OCI-M2 (cell line): ENCODE results near the gene ABCA4.

Experiments
- DNase-seq: peaks from one replicate; lab custom pipeline; 2025; ENCODE audit not compliant: unreplicated experiment; lab: John Stamatoyannopoulos, UW

ABCA4 gene

DNA sequence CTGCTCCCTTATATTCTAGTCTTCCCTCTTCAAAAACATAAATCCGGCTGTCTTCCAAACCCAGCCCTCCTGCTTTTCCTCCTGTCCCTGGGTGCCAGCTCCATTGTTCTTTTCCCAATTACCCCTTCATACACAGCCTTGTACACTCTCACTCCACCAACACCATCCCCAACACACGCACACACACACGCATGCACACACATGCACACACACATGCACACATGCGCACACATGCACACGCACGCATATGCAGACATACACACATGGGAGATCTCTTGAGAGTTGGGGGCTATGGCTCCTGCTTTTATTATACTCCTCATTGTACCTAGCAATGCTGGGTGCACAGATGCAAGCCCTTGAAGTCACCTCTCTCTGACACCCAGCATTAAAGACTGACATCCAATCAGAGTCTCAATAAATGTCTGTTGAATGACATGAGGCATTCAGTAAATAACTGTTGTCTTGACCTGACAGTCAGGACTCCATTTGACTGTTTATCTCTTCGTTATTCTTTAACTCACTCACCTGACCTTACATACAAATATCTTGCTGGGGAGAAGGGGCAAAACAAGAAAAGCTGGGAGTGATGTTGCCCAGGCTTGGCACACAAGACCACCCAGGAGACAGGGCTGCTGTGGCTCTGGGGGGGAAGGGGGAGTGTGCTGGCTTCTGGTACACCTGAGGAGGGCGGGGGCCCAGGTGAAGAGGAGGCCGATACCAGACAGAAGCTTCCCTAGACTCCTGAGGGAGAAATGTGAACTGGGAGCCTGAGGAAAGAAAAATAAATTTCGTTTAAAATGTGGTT, 16.0 kb downstream of the ABCA4 start:
- no peak for DNase-seq

DNA sequence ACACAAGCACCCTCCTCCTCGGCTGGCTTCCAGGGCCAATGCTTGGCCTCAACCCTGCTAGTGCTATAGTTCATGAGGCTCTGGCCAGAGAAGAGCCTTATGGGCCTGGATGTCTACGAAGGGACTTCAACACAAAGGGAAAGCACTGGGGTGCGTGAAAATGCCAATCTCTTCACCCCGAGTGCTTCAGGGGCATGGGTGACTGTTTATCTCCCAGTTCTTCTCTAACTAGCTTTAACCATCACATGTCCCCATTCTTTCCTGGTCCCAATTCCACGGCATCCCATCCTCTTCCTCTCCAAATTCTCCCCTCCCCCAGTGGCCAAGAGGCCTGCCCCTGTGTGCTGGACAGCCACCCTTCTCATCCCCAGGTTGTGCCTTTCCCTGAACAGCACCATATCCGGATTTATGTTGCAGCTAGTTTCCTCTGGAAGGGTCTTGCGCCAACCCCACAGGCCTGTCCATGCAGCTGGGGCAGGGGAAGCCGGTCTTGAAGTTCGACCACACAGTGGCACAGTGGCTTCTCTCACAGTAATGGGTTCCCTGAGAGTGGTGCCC, 16.7 kb downstream of the ABCA4 start:
- no peak for DNase-seq

DNA sequence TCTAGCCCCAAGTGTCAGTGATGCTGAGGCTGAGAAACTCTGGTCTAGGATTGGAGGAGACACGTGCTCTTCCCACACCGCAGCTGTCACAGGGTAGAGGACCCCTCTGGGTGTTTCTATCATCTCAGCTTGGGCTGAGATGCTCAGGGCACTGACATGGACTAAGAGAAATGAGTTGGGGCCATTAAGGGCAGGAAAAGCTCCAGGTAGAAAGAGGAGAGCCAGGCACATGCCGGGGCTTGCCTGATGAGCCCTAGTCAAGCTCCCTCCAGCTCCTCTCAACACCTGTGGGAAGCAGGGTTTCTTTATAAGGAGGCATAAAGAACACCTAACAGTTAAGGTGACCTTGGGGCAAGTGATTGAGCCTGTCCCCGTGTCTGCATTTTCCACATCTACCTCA, 17.3 kb downstream of the ABCA4 start:
- no peak for DNase-seq

DNA sequence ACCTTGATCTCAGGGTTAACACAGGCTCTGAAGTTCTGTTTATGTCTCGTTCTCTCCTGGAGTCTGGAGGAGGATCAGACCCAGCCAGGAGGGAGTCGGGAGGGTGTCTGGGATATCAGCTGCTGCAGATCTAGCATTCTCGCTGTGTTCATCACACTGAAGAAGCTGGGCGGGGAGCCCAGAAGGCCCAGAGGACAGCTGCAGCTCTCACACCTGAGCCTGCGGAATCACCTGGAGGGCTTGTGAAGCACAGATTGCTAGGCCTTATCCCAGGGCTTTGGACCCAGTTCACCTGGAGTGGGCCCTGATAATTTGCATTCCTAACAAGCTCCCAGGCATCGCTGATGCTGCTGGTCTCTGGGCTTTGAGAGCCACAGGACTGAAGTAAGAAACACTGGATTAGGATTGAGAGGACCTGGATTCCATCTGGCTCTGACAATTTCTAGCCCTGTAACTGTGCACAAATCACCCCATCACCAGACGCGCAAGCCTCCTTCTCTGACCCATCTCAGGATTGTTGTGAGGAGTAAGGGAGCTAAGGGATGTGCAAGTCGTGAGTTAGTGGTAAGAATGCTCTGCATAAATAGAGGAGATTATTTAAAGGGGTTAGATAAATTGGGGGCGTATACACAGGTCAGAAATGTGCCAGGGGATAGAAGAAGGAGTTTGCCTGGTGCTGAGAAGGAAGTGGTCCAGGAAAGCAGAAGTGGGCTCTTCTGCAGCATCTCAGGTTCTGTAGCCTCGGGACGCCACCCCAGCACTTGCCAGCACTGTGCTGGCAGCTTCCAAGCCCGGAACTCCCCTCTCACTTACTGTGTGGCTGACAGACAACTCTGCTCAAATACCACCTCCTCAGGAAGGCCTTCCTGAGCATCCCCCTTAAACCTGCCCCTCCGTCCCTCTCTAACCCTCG, 19.1 kb downstream of the ABCA4 start:
- no peak for DNase-seq

DNA sequence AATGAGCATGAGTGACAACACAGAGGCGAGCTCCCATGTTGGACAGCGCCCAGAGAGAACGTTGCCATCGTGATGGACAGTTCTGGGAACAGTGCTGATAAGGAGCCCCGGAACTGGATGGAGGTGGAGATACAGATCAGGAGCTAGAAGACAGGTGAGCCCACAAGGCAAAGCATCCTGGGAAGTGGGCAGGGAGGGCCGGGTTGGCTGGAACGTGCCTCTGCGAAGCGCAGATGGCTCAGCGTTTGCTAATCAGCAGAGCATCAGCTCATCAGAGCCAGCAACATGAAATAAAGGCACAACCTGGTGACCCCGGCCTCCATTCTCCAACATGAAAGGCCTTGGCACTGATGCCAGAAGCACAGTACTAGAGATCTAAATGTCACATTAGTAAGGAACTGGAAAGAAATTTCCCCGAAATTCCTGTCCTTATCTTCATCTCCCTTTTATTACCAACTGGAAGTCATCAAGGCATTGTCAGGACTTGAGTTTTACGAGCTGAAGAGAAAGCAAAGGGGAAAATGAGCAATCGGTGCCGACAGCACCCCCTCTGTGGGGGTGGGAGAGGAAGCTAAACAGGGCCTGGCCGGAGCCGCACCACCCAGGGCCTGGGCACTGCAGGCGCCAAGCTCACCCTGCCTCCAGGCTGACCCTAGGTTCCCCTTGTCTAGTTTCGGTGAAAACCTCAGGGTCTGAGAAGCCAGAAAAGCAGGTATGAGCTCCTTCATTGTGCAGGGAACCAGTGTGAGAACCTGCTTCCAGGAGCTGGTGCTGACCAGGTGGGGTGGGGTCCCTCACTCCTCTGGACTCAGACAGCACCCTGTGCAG, 19.9 kb downstream of the ABCA4 start:
- DNase-seq: no peak

DNA sequence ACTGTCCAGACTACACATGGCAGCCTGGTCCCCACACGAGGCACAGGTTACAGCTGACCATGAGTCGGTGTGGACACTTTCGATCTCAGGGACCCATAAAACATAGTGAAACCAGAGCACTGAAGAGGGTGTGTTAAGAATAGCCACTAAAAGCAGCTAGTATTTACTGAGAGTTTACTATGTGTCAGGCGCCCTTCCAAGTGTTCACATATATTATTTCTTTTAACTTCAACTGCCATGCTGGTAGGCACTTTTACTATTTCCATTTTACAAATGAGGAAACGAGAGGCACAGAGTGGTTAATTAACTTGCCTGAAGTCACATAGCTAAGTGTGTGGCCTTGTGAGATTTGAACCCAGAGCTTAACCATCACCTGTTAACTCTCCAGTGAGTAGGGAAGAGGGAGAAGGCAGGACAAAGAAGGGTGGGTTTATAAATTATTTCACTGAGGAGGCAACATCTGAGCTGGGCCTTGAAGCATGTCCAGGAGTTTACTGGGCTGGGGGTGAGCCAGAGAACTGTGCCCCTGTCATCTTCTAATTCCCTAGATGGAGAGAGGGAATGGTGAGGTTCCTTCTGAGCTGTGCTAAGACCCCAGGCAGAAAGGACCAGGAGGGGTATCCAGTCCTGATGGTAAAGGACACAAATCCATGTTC, 20.7 kb downstream of the ABCA4 start:
- no peak for DNase-seq

DNA sequence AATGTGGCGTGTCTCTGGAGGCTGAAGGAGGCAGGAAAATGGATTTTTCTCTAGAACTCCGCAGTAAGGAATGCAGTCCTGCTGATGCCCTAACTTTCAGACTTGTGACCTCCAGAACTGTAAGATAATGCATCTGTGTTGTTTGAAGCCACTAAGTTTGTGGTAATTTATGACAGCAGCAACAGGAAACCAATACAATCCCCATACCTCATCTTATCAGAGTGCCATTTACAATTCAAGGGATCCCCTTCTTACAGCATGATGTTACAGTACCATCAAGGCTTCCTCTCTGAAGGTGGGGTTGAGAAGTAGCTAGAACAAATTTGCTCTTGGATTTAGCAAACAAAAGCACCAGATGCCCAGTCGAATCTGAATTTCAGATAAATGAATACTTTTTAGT, 21.6 kb downstream of the ABCA4 start:
- no peak for DNase-seq

DNA sequence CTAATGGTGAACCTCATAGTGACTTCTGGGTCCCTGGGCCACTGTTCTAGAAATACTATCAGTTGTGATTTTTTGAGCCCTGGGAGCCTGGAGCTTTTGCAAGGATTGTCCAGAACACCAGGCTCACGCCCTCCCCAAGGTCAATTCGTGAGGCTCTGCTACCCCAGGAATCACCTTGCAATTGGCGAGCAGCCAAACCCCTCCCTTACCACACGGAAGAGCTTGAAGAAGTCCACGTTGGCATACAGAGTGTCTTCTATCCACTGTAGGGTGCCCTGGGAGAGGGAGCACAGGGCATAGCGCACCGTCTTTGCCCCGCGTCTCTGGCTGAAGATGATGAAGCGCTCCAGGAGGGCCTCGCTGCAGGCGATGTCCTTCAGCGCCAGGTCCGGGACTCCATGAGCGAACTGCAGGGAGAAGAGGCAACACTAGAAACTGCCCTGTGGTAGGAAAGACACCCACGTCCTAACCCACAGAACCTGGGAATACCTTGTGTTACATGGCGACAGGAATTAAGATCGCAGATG, 22.3 kb downstream of the ABCA4 start:
- no peak for DNase-seq

DNA sequence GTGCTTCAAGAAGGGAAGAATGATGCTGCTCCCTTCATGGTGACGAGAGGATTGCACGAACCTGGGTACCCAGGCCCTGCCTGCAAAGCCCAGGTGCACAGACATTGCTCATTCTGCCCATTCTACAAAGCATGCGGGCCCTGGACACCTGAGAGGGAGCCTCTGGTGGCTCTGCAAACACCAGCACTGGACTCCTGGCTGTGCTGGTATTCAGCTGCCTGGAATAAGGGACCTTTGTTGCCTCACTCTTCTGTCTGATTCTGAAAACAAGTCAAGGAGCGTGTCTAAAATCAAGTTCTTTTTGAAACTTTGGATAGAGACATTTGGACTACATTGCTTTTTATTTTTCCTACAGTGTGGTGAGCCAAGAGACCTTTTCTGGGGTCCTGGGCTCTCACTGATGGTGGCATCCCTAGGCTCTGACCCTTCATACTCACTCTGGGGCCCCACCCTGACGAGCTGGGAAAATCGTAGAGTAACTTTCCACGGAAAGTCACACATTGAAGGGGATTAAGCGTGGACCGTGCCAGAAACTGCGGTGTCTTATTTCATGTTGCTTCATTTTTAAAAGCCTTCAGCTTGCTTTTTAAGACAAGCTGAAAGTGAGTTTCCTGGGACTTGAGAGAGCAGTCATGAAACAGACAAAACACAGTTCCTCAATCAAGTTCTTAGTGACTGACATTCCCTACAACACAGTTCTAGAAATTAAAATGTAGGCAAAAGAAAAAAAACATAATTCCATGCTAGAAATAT, 24.0 kb downstream of the ABCA4 start:
- DNase-seq: no peak

DNA sequence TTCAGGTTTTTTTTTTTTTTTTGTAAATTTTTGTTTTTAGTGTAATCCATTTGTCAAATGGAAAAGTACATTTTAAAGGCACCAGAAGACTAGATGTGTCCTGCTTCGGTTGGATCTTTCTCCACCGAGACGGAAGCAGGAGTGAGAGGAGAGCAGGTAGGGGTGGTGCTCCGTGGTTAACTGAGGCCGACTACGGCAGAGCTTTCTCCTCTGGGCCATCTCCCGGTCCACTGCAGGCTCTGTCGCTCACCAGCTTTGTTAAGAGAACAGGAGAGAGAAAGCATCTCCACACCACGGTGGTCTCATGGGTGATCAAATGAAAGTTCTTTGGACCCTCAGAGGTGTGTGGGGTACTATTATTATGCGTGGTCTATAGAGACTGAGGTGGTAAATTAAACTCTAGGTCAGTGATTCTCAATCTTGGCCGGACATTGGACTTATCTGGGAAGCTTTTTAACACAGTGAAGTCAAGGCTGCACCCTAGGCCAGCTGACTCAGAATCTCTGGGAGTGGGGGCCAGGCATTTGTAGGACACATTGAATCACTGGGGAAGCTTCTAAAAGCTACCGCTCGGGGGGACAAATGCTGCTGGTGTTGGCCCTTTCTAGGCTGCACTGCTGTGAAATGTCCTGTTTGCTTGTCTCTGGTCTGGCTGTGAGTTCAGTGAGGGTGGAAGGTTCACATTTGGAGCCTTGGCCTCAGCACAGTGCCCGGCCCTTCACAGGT, 25.0 kb downstream of the ABCA4 start:
- DNase-seq: no peak

DNA sequence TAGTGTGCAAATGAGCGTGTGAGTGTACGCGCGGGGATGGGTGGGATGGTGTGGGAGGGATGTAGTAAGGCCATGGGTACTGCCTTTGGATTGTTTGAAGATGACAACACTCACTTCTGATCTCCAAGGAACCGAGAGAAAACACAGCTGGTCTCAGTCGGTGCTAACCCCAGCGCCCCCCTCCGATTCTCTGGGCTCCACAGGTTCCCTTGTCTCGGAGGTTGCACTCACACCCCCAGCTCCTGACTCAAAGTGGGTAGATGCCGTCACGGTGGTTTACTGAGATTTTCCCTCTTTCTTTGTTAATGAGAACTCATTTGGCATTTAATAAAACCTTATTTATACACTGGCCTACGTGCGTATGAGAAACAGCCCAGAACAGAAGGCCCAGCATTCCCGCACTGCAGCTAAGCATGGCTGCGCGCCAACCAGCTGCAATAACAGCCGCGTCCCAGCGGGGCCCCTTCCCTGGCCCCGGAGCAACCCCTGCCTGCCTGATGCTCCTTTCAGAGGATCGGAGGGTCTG, 25.8 kb downstream of the ABCA4 start:
- no peak for DNase-seq

DNA sequence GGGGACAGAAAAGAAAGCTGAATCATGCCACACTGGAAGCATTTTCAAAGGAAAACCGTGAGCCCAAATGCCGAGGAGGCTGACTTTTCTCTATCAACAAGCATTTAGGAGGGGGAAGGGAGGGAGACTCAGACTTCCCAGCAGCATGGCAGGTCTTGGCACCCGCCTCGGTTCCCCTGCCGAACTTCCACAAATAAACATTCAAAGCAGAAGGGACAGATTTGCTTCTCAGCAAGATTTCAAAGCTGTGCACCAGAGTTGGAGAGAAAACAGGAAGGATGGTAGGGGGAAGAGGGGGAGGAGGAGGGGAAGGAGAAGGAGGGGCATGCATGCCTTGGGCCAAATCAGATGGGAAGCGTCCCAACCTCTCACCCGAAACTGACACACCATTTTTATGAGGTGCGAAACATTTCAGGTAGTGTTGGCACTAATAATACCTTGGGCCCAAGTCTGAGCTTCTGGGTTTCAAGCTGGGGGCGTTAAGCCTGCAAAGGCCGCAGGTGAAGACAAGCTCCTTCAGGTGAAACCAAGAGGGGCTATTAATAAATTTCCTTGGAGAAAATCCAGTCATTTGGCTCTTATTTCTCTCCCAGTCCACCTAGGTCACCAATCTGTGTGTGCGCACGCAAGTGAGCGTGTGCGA, 26.4 kb downstream of the ABCA4 start:
- no peak for DNase-seq

DNA sequence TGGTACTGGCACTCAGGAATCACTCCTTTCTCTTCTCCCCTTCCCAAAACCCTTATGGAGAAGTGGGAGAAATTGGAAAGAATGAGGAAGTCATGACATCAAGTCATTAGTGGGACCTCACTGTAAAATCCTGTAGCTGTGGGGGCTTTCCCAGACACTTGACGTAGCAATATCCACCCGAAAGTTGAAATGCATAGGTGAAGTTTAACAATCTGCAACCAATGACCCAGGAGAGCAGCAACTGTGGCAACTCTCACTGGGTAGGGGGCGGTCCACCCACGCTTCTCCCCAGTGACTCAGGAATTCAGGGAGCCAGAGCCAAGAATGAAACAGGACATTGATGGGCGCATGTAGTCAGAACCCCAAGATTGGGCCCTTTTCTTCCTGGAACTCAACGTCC, 27.0 kb downstream of the ABCA4 start:
- no peak for DNase-seq

DNA sequence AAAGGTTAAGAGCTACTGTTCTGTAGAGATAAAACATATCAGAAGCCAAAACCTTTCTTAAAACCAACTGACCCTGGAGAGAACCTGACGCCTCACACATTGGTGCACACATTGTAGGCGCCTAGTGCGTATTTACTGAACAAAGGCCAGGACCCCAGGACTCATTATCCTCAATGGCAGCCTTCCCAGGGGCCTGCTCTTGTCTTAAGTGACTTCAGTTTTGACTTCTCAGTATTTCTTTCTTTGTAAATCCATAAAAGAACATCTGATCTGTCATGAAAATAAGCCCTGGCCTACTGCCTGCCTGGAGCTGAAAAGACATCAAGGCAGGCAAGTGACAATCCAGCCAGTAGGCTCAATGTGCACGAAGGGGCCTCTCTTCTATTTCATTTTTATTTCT, 27.6 kb downstream of the ABCA4 start:
- no peak for DNase-seq

DNA sequence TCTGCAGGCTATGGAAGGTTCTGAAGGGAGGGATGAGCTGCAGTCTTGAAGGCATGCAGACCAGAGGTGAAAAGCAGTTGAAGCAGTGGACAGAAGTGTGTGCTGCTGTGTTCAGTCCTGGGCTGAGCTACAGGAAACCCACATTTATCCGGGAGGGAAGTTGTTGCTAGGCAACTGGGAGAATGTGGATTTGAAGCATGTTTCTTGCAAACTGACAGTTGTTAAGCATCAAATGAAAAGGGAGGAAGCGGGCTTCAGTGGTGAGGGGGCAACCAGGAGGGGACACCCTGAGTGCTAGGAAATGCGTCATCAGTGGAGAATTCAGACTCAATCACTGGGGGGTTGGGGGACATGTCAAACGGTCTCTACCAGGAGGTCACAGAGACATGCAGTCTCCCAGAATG, 28.7 kb downstream of the ABCA4 start:
- DNase-seq: no peak

DNA sequence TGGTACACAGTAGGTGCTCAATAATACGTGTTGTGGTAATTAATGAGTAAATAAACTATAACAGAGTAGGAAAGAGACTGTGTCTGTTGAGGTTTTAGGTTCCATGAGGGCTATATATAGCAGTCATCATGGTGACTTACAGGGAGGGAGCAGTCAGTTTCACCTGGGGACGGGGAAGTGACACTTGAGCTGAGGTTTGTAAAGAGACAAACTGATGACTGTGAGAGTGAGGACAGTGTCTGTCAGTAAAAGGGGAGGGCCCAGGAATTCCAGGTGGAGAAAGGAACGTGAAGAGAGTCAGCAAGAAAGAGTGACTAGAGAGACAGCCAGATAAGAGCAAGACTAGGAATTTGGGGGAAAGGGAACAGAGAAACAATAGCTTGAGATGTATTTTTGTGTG, 30.2 kb downstream of the ABCA4 start:
- no peak for DNase-seq

DNA sequence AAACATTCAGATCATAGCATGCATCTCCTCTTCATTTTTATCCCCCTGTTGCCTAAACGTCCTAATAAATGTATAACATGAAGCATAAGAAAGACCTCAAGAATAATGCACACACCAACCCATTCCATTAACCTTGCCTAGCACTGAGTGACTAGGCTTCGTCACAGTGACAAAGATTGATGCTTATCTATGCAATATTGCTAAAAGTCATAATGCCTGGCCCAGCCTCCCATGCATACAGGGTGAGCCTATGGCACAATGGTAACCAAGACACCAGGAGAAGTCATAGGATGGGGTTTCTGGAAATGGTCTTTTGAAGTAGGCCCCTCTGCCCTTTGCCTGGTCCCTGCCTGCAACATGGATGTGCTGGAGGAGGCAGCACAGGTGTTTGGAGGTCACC, 33.8 kb downstream of the ABCA4 start:
- no peak for DNase-seq

DNA sequence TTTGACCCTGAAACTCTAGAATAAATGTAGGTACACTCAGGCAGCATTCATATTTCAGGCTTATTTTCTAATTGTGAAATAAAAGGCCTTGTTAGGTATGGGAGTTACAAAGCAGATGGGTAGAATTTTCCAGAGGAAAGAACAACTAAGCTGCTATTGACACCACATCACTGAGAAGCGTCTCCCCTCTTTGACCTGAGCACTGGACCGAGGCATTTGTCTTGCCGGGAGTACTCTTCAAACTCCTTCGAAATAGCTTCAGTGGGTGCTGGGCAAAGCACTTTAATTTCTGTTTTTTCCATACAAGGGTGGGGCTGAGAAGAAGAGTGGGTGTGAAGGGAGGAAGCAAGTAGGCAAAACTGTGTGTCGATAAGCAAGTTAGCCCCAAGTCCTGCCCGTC, 36.4 kb downstream of the ABCA4 start:
- no peak for DNase-seq
